GM19452 (cell line): ENCODE results near the gene PAGE2B.
"Not testable (repeated sequence)": the region's sequence is repeated elsewhere in the genome, so short reads cannot be mapped to it uniquely, and the experiment has no call there.

Source experiments
- ATAC-seq: cut with Tn5 transposase; IDR thresholded peaks from one replicate; pipeline ENCODE4 v1.9.1; 2021; ENCODE audit not compliant: unreplicated experiment

PAGE2B gene, protein sequence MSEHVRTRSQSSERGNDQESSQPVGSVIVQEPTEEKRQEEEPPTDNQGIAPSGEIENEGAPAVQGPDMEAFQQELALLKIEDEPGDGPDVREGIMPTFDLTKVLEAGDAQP

GRCh38 chrX:55074851-55075467 is at the start of gene PAGE2B:
Gene PAGE2B (plus strand): TSS chrX:55075030. CDS start chrX:55076042, 1,012 bp downstream.
- ATAC-seq = no peak

GRCh38 chrX:55026143-55026542 is 48.7 kb upstream of the PAGE2B start:
- no peak for ATAC-seq

- ATAC-seq = no peak
Observed at GRCh38 chrX:55026840-55027239, 48.0 kb upstream of the PAGE2B start.

- no peak for ATAC-seq
Observed at GRCh38 chrX:55028040-55028439, 46.8 kb upstream of the PAGE2B start.

DNA sequence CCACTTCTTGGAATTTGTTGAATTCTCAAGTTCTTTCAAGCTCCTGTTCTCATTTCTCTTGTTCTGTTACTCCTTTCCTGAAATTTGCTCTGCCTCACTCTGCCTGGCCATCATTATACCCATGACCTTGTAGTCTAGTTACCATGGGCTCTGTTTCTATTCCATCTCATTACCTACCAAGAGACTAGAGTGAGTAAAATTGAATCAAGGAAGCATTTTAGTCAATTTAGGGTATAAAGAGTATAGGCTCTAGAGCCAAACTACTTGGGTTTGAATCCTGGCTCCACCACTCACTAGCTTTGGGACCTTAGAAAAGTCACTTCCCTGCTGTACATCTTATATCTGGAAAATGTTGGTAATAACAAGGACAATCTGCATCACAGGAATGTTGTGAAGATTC is 46.2 kb upstream of the PAGE2B start:
- ATAC-seq = no peak

DNA sequence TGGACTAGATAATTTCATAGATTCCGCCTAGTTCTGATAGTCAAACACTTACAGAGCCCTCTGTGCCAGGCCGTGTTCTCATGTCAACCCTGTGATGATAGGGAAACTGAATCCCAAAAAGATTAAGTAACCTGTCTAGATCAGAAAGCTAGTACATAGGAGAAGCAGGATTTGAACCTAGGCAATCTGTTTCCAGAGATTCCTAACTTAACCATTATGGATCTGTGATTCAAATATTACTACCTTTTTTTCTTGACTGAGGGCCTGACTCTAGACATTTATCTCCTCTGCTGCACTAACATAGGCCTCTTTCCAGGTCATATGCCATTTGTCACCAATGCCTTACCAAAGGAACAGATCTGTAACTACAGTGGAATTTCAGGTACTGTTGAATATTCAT is 45.5 kb upstream of the PAGE2B start:
- no peak for ATAC-seq

DNA sequence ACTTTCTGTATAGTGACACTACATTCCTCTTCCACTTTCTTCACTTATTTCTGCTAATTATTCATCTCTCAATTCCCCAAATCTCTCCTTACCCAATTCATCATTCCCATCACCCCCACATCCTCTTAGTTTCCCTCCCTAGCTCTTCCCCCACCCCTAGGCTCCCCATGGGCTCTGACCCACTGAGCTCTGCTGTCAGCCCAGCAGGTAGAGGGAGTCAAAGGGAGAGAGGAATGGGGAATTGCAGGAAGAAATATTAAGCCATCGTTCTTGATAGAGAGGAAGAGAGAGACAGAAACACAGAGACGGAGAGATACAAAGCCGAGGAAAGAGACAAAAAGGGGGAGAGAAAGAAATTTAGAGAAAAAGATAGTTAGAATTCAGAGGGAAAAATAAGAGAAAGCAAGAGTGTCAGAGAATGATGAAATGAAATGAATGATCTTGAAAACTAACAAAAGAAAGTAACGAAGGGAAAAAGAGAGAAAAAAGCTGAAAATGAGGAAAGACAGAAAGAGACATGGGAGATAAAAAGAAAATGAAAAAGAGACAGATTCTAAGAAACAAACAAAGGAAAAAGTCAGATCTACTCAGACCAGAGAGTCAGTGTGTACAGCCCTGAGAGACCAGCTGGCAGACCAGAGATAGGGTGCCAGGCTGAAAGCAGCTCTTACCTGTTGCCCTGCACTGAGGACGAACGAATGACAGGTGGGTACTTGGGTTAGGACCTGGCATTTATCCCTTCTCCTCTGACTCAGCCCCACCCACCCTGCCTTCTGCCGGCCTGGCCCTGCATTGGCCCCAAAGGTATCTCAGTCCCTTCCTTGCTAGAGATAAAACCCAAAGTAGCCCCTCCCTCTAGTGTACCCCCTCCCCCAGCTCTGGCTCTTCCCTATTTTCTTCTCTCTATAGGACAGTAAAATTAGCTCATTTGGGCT is 44.3 kb upstream of the PAGE2B start, which contains the start of gene ALAS2:
ALAS2 (minus strand) TSS at position 707 of the 935 bp plus-strand sequence. CDS start 4,977 bp downstream, outside the sequence.
- no peak for ATAC-seq

DNA sequence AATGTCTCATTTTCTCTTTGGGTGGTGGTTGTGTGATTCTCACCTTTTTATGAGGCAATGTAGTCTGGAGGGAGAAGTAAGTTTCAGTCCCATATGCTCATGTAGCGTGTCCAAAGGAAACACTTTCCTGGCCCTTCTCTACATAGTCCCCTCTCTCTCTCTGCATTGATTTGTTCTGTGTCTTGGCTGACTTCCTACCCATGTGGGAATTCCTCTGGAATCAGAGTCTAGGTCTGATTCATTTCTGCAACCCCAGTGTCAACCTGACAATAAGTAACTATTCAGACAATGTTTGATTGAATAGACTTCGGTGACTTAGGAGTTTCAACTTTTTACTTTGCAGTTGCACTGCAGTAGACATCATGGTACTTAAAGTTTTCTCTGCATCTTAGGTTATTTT is 41.4 kb upstream of the PAGE2B start:
- no peak for ATAC-seq

DNA sequence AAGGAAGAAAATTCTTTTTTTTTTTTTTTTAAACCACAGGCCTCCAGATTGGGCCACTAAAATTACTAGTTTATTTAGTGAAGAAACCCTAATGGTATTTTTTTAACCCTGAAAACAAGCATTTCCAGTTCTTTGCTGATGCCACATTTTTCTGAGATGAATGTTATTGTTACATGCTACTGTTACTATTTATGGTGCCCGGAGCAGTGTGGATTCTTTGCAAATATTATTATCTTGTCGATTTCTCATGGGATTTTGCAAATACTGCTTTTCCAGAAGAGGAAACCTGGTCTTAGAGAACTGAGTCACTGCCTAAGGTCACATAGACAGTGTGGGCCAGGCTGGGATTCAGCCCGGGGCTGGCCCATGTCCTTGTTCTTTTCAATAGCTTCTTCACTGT is 35.4 kb upstream of the PAGE2B start:
- ATAC-seq = no peak

DNA sequence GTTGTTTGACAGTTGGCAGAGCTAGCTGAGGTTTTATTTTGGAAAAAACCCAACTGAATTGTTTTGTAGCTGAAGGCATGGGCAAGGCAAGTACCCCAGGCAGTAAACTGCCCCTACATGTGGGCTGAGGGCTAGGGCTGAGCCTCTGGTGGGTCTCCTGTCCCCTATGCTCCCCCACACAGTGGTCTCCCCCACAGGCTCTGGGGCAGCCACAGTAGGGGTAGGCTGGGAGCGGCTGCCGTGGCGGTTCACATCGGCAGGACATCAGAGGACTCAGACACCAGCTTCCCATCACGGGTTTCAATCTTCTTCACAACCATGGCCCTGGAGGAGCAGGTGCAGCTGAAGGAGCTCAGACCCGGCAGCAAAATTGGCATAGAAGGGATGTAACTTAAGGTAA is 33.3 kb upstream of the PAGE2B start:
- ATAC-seq = no peak

DNA sequence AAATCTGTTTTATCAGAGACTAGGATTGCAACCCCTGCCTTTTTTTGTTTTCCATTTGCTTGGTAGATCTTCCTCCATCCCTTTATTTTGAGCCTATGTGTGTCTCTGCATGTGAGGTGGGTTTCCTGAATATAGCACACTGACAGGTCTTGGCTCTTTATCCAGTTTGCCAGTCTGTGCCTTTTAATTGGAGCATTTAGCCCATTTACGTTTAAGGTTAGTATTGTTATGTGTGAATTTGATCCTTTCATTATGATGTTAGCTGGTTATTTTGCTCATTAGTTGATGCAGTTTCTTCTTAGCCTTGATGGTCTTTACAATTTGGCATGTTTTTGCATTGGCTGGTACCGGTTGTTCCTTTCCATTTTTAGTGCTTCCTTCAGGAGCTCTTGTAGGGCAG is 24.2 kb upstream of the PAGE2B start:
- ATAC-seq = not testable (repeated sequence)

DNA sequence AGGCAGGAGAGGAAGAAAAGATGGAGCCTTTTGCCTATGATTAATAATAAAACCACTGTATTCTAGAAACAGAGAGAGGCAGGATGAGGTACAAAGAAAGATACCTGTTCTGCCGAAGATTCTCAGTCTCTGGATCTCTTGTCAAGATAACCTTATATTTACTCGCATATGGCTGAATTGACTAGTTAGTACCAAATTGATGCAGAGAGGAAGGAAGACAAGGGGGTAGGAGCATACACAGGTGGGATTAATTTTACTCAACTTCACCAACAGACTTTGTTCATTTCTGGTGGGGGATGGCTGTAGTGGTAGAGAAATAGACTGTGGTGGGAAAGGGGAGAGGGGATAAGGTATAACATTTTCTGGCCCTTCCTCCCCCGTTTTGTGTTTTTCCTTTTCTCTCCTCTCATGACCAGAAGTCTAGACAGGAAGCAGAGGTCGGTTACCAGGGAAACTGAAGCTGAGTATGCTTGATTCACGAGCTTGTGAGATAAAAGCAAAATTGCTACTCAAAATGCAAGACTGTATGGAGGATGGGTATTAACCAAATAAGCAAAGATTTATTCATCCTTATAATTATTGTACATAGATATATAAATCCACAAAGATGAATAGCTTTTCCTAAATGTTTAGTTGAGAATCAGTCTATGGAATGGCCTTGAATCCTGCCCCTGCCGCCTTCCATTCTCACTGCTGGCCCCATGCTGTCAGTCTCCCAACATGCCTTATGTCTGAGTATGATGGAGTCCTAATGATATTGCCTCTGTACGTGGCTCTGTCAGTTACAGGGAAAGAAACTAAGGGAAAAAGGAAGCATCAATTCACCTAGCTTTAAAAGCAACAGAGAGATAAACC is 17.8 kb upstream of the PAGE2B start:
- no peak for ATAC-seq

DNA sequence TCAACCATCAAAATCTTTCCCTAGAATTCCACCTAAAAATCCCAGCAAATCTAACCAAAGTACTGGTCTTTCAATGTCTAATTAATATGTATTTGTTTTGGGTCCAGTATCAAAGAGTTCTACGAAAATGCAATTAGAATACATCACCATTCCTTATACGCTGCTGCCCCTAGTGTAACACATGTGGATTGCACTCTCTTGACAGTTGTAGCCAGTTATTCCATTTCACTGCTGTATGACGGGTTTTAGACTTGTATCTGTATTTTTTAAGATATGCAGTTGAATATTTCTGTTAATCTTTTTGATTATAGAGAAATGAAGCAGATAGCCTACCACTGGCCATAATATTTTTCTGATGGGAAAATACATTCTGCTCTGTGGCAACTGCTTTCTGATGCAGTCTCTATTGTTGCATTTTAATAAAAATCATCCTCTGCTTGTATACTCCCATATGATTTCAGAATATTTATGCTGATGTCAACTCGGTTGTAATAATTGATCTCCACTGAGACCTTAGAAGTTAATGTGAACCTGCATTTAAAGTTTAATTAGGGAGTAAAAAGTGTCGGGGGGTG is 17.1 kb upstream of the PAGE2B start:
- no peak for ATAC-seq

GRCh38 chrX:55067180-55067579 is 7.7 kb upstream of the PAGE2B start:
- not testable (repeated sequence) for ATAC-seq

DNA sequence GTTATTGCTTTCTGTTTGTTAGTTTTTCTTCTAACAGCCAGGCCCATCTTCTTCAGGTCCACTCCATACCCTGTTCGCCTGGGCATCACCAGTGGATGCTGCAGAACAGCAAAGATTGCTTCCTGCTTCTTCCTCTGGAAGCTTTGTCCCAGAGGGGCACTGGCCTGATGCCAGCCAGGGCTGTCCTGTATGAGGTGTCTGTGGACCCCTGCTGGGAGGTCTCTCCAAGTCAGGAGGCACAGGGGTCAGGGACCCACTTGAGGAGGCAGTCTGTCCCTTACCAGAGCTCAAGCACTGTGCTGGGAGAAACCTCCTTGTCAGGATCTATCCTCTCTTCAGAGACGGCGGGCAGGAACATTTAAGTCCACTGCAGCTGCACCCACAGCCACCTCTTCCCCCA is 2.5 kb upstream of the PAGE2B start:
- no peak for ATAC-seq

GRCh38 chrX:55088795-55089489 is 14.1 kb downstream of the PAGE2B start, which contains the start of gene PAGE2:
Gene PAGE2 (plus strand): TSS chrX:55089018. CDS start chrX:55090021, 1,003 bp downstream.
- no peak for ATAC-seq

DNA sequence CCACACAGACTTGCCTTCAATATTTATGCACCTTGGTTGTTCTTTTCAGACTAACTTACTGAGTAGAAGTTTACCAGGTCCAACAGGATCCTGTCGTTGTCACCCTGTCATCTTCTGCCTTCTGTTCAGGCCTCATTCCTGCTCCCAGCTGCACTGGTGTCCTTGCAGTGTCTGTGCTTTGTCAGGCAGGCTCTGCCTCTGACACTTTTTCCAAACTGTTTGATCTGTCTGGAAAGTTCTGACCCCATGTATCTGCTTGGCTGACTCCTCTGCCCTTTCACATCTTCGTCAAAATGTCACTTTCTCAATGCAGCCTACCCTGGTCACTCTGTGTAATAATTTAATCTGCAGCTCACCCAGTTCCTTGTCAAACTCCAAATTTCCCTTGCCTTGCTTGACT is 23.9 kb downstream of the PAGE2B start:
- no peak for ATAC-seq

- no peak for ATAC-seq
Observed at GRCh38 chrX:55099162-55099561, 24.3 kb downstream of the PAGE2B start.

GRCh38 chrX:55102754-55103153 is 27.9 kb downstream of the PAGE2B start:
- ATAC-seq = no peak

- ATAC-seq = no peak
Observed at GRCh38 chrX:55107262-55107661, 32.4 kb downstream of the PAGE2B start.
